GM18858 (cell line): ENCODE results near the gene NUDT4.
"Not testable (repeated sequence)": the region's sequence is repeated elsewhere in the genome, so short reads cannot be mapped to it uniquely, and the experiment has no call there.

ENCODE experiments used
- ATAC-seq: cut with Tn5 transposase; IDR thresholded peaks from one replicate; pipeline ENCODE4 v1.9.1; 2021; ENCODE audit not compliant: unreplicated experiment

The NUDT4 gene

DNA sequence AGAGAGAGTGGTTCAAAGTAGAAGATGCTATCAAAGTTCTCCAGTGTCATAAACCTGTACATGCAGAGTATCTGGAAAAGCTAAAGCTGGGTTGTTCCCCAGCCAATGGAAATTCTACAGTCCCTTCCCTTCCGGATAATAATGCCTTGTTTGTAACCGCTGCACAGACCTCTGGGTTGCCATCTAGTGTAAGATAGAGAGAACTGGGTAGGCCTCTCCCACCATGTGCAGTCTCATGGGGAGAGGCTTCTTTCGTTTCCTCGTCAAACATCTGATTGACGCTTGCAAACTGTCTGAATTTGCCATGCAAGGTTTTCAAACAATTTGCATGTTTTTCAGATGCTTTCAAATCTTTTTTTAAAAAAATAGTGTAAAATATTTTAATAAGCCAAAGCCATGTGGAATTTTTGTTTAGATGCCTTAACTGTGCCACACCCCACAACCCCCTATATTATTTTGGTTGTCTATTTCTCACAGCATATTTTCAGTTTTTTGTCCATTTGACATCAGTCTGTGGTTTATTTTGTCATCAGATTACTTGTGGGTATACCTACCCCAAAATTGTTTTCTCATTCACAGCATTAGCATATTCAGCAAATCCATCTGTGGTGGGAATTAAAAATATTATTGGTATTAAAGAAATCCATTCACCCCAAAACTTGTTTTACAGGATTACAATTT, 21.6 kb downstream of the NUDT4 start:
- ATAC-seq, result peak; percentile 72

DNA sequence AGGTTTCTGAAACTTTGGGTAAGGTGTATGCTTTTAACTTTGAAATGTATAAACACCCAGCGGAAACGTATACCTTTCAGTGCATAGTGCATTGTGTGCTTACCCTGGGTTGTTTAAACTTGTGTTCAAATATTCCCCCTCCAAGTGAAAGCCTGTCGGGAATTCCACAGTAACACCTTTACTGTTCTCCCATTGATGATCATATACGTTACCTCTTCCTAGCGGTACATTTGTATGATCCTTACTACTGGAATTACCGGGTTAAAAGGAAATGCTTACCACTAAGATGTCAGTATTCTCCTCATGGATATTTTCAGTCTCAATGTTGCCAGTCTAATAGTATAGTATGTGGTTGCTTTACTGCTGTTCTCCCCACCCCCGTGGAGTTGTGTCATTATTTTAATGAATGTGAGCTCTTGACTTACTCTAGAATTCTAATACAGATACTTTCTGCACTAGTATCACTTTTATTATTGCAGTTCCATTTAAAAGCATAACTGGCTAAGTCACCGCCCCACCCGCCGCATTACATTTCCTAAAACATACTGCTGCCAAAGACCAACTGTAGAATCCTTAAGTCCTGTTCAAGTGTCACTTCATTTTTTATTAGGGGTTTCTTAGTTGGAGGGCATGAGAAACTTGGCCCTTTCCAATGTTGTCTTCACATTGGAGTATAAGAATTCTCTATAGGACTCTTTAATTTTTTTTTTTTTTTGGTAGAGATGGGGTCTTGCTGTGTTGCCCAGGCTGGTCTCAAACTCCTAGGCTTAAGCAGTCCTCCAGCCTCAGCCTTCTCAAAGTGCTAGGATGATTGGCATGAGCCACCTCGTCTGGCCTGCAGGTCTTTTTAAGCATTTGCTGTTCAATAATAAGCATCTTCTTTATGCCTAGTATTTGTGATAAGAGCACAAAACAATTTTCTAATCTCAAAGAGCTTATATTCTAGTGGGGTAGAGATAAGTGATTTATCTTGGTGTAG, 24.9 kb downstream of the NUDT4 start:
- no peak for ATAC-seq

DNA sequence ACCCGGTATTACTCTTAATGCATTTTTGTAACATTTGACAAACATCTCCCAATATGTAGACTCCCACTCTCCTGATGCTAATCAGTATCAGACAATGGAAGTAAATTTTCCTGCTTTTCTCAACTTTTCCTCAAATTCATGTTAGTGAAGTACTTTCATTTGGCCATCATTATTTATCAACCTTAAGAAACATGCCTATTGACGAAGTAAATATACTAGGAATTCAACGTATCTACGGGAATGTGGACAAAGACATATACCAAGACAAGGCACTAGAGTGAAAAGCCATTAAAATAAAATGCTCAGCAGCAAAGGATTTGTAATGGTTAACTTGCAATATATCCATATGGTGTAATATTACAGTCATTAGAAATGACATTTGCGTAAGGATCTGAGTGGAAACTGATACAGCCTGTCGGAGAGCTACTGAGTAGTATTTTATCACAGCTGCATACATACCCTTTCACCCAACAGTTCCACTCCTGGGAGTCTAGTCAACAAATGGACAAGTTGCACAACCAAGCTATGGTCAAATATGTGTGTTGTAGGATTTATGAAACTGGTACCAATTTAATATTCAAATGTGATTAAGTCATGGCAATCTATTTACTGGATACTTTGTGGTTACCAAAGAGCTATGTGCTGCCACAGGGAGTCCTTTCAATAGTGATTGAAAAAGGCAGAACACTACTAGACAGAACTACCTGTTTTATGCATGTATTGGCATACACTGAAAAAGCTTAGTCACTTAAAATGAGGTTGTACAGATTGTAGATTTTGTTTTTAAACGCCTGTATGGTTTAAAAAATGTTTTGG, 26.5 kb downstream of the NUDT4 start:
- ATAC-seq, result no peak

DNA sequence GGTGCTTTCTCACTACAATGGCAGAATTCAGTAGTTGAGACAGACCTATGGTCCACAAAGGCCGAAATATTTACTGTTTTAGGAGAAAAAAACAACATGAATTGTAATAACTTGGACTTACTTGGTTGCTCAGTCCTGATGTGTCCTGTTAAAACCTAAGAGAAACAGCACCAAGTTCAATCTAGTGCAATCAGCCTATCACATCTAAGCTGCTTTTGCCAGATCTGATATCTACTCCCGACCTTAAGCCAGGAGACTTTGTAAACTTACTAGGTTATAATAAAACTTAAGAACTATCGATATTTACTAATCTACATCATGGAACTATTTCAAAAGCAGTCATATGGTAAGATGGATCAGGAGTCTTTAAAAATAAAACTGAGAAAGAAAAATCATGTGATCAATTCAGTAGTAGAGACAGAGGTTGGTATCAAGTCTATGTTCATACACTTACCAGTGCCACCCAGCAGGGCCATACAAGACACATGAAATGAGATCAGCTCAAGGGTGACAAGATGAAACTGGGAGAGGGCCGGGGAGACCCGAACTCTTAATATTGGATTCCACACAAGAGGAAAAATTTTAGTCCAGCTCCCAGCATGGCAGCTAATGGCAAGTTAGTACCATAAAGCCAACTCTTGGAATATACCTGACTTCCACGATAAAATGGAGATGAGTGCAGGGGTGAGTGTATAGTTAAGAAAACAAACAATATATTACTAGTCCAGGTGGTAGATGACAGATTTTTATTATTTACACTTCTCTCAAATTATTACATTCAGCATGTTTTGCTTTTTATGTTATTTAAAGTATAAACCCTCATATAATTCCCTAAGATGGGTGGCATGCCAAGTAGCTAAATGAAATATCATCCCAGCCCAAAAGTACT, 27.5 kb downstream of the NUDT4 start:
- ATAC-seq, result no peak

DNA sequence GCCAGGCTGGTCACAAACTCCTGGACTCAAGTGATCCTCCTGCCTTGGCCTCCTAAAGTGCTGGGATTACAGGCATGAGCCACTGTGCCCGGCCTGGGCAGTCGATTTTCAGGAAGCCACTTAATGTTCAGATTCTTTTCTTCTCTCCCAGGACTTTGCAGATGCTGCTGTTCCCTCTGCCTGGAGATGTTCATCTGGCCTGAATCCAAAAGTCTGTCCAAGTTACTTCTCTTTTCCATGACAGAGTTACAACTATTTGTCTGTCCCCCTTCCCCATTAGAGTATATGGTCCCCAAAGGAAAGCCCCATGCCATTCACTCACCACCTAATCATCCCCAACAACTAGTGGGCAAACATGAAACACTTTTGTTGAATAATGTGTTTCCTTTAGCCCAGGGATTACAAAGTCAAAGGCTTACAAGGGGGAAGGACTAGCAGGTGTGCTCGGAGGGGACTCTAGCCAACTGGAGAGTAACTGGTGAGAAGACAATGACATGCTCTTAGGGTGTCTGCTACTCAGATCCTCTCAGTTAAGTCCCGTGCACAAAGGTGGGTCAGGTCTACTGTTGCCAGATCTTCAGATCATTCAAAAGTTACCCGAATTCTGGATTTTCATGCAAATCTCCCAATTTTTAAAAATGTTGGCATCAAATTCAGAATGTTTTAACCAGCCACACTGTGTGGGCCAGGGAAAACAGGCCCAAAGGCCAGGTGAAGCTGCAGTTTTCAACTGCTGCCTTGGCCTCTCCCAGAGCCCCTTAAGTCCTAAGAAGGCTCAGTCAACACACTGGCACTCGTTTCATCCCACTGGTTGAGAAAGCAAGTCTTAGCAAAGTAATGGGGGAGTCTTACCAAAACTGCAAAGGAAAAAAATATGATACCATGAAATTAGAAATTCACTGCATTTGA, 29.6 kb downstream of the NUDT4 start:
- no peak for ATAC-seq

DNA sequence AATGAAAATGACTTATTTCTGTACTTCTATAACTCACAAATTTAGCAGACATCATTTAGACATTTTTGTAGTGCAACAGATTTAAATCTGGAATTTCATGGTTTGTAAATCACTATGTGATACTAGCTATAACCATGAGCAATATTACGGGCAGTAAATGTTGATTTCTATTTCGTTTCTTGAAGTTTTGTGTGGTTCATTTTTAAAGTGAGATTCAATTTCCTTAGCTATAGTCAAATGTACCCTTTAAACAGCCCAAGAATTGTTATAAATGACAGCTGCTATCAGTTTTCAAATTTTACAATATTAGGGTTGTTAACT, 30.2 kb downstream of the NUDT4 start:
- ATAC-seq, result no peak

DNA sequence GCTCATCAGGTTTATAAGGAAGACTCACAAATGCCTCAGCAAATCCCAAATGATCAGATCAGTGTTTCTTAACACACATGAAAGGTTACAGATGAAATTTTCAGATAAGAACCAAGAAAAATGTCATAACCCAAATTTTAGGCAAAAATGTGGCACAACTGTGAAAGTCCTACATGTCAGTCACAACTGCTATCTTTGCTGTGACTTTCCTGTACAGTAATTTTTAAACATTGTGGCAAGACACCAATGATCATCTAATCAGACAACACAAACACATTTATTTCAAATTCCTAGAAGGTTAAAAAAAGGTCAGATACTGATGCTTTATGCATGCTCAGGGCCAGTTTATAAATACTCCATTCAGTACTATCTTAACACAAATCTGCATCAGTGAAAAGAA, 31.1 kb downstream of the NUDT4 start:
- no peak for ATAC-seq

DNA sequence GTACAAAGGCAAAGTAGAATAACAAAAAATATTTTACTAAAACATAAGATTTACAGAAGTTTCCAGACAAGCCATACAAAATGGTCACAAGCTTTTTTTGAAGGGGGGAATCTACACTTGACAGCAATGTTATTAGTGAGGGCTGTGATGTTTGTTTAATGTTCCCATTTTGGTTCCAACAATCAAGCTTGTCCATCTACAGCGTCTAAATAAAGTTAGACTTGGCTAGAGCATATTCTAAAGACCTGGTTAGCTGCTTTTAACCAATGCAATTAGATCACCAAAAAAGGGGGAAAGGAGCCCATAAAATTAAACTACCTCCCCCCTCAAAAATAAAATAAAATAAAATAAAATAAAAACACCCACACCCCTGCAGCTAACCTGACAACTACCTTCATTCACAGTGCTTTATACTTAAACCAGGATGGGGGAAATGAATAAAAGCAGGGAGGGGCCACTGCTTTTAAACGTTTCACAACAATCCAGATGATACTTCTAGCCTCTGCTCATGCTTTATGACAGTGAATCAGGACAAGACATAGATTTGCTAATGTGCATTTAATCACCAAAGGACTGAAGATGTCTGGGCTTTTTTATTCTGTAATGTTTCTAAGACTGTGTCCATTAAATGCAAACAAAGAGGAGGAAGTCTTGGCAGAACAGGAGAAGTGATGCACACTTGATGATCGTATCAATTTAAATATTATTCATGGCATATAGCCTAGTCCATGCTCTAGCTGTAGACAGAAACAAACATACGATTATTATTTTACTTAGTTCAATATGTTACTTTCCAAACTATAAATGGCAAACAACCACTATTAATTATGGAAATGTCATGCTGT, 31.8 kb downstream of the NUDT4 start:
- ATAC-seq, result not testable (repeated sequence)

DNA sequence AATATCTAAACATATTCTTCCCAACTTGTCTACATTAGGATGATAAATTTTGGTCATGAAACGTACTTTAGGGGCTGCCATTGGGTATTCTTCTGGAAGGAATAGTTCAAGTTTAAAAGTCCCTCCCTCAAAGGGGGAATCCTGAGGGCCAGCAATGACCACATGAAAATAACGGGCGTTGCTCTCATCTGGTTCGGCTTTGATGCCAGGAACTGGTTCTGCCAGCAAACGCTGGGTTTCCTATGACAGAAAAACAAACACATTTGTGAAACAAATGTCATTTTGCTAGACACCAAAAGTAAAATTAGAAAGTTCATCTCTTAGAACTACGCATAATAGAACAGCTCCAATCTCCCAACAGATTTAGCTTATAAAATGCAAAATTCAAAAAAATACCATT, 33.3 kb downstream of the NUDT4 start:
- ATAC-seq, result not testable (repeated sequence)

DNA sequence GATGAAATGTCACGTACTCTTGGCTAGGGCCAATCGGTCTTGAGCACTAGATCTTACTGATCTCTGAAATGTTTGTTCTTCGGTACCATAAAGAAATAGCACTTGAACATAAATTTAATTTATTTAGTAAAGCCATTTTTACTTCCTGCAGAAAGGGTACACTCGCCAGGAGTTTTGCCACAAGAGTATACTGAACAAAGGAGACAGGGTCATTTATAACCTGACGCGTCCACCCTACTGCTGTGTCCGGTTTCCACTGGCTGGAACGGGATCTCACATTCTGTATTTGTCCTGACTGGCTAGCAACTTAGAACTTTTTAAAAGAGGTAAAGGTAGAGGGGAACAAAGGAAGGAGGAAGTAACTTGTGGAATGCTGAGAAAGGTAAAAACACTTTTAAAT, 34.7 kb downstream of the NUDT4 start:
- not testable (repeated sequence) for ATAC-seq

DNA sequence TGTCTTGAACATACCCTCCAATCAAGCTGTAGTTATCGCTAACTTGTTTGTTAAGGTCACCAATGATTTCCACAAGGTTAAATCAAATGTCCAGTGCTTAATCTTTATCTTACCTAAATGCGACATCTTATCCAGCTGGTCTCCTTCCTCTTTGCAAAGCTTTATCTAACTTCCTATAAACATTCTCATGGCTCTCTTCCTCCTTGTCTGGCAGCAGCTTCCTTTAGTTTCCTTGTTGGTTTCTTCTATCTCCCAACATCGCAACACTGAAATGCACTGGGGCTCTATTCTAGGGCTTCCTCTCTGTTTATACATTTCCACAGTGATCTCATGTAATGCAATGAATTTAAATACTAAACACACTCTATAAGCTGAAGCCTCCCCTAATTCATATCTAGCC, 35.3 kb downstream of the NUDT4 start:
- ATAC-seq, result no peak

DNA sequence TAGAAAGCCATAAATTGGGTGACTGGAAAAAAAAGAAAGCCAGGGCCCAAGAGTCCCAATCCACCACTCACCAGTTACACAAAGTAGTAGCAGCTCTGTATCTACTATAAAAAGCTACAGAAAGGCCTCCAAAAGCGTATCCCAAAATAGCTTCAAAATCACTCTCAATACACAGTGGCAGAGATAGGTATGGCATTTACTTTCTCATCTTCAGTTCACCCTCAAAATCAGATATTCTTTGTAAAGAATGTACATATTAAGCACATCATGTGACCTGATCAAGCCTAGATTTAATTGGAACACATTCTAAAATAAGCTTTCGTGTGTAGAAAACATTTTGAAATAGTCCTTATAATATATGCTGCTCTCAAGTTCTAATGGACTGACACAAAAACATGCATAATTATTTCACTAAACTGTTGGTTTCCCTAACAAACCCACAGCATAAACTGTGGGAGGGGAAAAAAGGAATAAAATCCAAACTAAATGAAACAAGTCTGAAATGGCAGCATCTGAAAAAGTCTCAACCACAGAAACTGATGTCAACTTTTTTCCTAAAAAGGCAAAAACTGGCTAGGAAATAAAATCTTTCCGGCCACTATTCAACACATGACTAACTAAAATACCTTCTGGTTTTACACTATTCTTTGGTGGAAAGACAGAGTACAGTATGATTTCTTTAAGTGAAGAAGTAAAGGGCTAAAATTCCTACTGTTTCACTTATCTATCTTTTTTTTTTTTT, 38.2 kb downstream of the NUDT4 start:
- peak; percentile 53 for ATAC-seq

DNA sequence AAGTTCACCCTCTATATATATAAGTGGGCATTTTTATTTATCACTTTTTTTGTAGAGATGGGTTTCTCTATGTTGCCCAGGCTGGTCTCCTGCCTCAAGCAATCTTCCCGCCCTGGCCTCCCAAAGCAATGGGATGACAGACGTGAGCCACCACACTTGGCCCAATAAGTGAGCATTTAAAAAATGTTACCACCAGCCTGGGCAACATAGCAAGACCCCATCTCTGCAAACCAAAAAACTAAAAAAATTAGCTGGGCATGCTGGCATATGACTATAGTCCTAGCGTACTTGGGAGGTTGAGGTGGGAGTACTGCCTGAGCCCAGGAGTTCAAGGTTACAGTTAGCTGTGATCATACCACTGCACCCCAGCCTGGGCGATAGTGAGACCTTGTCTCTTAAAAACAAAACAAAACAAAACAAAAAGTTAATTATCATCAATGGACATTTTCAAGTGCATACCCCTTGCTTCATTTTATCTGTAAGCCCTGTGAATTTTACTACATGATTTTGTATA, 40.3 kb downstream of the NUDT4 start:
- no peak for ATAC-seq

DNA sequence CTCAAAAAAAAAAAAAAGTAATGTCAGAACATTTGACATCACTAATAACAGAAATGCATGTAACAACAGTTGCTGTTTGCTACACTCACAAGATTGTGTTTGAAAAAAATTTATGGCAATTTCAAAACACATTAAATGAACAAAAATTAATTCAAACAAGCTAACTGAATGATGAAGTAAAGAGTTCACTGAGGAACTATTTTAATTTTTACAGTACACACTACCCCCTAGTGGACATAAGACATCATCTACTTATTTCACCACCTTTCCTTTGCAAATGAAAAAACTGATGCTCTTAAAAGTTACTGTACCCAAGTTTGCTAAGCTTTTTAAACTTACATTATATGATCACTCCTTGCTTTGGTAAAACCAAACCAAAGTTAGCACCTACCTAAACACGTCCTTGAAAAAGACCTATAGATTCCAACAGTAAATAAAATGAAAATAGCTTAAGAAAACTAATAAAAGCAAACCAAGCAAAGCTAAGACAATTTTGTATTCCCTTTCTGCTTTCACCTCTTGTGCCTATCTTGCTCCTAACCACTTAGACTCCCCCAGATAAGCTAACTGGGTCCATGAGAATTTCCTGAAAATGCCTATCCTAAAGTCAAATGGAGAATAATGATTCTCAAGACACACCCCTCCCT, 41.8 kb downstream of the NUDT4 start:
- no peak for ATAC-seq

DNA sequence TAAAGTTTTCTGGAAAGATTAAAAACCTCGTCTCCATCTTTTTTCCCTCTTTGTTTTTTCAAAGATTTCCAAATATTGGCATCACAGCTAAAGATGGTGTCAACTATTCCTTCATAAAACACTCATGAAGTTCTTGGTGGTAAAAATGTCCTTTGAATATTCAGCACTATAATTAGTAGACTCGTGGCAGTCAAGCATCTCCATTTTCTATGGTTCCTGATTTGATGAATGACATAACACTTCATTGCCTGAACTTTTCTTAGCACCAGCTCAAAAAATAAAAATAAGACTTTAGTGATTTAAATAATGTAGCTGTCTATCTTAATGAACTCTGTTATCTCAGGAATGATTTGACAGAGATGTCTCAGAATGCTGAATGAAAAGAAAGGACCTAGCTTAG, 44.3 kb downstream of the NUDT4 start:
- ATAC-seq, result no peak

DNA sequence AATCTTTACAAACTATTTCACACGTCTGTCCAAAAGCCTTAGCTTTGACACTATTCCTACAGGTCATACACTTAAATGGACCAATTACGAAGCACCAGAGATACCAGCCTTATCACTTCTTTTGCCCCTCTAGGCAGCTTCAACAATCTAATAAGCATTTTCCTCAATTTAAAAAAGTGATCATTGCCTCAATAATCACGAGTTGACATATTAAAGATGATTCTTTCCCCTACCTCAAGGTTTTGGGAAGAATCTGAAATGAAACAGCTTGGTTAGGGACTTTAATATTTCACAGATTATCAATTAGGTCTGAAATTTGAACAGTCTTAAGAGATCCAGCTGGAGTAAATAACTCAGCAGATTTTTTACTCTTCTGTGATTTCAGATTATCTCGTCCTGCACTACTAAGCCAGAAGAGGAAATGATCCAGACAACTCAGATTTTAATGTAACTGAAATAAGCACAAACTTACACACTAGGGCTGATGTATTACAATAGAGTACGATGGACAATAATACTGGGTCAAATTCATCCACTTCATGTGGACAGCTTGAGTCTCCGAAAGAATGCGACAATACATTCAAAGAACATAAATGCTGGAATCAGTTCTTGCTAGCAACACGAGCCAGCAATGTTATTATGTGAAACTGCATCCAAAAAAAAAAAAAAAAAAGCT, 48.1 kb downstream of the NUDT4 start:
- ATAC-seq, result no peak

DNA sequence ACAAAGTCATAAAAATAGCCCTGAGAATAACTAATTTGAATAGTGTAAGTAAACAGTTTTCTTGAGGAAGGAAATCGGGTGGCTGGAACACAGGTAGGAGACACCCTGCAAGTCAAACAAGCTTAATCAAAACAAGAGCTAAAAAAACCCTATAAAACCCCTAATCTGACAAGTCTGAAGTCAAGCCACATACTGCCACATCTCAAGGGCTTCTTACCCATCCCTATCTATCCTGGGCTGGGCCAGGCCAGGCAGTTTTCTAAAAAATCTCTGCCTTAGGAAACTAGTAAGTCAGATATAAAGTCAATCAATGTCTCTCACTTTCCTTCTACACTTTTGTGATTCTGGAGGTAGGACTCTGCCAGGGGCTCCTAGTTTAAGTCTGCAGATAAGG, 48.7 kb downstream of the NUDT4 start:
- no peak for ATAC-seq
